HCT116 (cell line): ENCODE data around the gene ST3GAL5.
A peak's percentile ranks its signal among the peaks of the same experiment; 100 is the strongest.

Experiments used
- EZH2 ChIP-seq: fragments of 200-600 bp; sonication (generic); IDR thresholded peaks from 2 replicates; pipeline ENCODE4 v1.6.1; 2017; ENCODE audit warnings: antibody characterized with exemption, mixed run types
- POLR2A ChIP-seq: IDR thresholded peaks from 2 replicates; pipeline ENCODE4 v1.7.0; 2011; ENCODE audit warnings: borderline replicate concordance; ENCODE audit not compliant: insufficient read depth, insufficient read length; ENCODE audit errors: extremely low read depth
- POLR2AphosphoS5 ChIP-seq: IDR thresholded peaks from 2 replicates; pipeline ENCODE4 v1.6.1; 2011; ENCODE audit warnings: mild to moderate bottlenecking, low read depth, low read length, moderate library complexity
- SP1 ChIP-seq: IDR thresholded peaks from 2 replicates; pipeline ENCODE4 v1.6.1; 2012; ENCODE audit warnings: low read depth
- TF ChIP-seq, protein P1 (sequence below), 3 experiments: fragments of 200-600 bp in 1 of 3; sonication (generic) in 1 of 3; IDR thresholded peaks in 2 of 3; conservative IDR thresholded peaks in 1 of 3; 2 replicates each; pipeline ENCODE4 v1.5.1; 2012 to 2017; ENCODE audit warnings: low read depth in 2 of 3, low read length in 2 of 3, antibody characterized with exemption in 1 of 3, borderline replicate concordance in 1 of 3, control low read depth in 1 of 3, mild to moderate bottlenecking in 1 of 3, mixed read lengths in 1 of 3, mixed run types in 1 of 3, moderate library complexity in 1 of 3; ENCODE audit not compliant: insufficient read depth in 1 of 3
- TF ChIP-seq, protein P2 (sequence below): IDR thresholded peaks from 2 replicates; pipeline ENCODE4 v1.6.1; 2012

DNA sequence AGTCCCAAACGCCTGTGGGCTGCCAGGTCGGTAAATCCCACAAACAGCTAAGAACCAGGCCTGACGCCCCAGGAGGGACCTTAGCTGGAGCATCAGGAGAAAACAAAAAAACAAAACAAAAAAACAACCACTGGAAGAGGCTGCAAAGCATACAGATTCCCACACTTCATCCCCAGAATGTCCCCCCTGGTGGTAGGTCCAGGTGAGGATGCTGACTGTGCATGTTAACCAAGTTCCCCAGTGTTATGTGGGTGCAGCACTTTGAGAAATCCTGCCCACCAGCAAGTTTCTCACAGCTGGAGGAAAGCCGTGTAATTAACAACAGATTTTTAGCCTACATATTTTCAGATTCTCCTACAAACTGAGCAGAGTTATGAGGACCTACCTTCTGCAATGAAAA lies 15.1 kb downstream of the ST3GAL5 start:
- no peak for TF ChIP-seq POLR2A
- TF ChIP-seq POLR2AphosphoS5 = no peak
- TF ChIP-seq, protein P1, sequence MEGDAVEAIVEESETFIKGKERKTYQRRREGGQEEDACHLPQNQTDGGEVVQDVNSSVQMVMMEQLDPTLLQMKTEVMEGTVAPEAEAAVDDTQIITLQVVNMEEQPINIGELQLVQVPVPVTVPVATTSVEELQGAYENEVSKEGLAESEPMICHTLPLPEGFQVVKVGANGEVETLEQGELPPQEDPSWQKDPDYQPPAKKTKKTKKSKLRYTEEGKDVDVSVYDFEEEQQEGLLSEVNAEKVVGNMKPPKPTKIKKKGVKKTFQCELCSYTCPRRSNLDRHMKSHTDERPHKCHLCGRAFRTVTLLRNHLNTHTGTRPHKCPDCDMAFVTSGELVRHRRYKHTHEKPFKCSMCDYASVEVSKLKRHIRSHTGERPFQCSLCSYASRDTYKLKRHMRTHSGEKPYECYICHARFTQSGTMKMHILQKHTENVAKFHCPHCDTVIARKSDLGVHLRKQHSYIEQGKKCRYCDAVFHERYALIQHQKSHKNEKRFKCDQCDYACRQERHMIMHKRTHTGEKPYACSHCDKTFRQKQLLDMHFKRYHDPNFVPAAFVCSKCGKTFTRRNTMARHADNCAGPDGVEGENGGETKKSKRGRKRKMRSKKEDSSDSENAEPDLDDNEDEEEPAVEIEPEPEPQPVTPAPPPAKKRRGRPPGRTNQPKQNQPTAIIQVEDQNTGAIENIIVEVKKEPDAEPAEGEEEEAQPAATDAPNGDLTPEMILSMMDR (IDR thresholded peaks at IDR 0.05 in 2 of 3, conservative IDR thresholded peaks at IDR 0.05 in 1 of 3; ENCODE audit: borderline replicate concordance in 1 of 3, insufficient read depth in 1 of 3, low read depth in 2 of 3, low read length in 2 of 3) = peak in 2 of 3 experiments; percentile 51 to 54; a peak in 4 of 6 replicates
- TF ChIP-seq EZH2 = no peak
- TF ChIP-seq SP1 = no peak
- TF ChIP-seq, protein P2, sequence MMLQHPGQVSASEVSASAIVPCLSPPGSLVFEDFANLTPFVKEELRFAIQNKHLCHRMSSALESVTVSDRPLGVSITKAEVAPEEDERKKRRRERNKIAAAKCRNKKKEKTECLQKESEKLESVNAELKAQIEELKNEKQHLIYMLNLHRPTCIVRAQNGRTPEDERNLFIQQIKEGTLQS = no peak
